Measurements from ENCODE around the gene CNTNAP1.

DNA sequence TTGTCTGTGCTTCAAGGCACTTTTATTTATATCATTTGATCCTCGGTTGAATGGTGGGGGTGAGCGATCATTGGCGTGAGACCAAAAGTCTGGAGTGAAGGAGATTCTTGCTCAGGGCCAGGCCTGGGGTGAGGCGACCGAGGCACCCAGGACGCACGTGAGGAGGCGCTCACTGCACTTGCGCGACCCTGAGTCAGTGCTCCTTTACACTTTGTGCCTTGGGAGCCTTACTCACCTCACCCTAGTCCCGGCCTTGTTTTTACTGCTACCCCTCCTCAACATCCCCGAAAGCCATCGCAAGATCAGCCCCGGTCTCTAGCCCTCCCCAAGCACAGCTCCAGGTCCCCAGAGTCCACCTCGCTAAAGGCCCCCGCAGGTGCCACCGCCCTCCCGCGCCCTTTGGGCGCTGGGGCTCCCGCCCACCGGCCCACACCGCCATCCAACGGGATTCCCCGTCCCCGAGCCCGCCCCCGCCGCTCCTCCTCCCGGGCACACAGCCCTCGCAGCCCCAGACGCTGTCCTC is 62.0 kb downstream of the CNTNAP1 start:
- TF ChIP-seq, protein P1, sequence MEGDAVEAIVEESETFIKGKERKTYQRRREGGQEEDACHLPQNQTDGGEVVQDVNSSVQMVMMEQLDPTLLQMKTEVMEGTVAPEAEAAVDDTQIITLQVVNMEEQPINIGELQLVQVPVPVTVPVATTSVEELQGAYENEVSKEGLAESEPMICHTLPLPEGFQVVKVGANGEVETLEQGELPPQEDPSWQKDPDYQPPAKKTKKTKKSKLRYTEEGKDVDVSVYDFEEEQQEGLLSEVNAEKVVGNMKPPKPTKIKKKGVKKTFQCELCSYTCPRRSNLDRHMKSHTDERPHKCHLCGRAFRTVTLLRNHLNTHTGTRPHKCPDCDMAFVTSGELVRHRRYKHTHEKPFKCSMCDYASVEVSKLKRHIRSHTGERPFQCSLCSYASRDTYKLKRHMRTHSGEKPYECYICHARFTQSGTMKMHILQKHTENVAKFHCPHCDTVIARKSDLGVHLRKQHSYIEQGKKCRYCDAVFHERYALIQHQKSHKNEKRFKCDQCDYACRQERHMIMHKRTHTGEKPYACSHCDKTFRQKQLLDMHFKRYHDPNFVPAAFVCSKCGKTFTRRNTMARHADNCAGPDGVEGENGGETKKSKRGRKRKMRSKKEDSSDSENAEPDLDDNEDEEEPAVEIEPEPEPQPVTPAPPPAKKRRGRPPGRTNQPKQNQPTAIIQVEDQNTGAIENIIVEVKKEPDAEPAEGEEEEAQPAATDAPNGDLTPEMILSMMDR (IDR thresholded peaks at IDR 0.05), result no peak
- no peak for TF ChIP-seq EZH2 (IDR thresholded peaks at IDR 0.05)
